GM19467 (cell line): ENCODE data around the gene CDH2.
"Not testable (repeated sequence)": the region's sequence is repeated elsewhere in the genome, so short reads cannot be mapped to it uniquely, and the experiment has no call there.

Experiments
- ATAC-seq: cut with Tn5 transposase; IDR thresholded peaks from one replicate; pipeline ENCODE4 v1.9.1; 2021; ENCODE audit warnings: mild to moderate bottlenecking, moderate library complexity; ENCODE audit not compliant: unreplicated experiment

Gene CDH2

GRCh38 chr18:27931535-27931934, 245.4 kb downstream of the CDH2 start:
- ATAC-seq, result no peak

- ATAC-seq, result no peak
These were observed 254.2 kb downstream of the CDH2 start for GRCh38 chr18:27922780-27923179.

- no peak for ATAC-seq
These were observed 254.8 kb downstream of the CDH2 start for GRCh38 chr18:27921904-27922751.

GRCh38 chr18:27921392-27921791, 255.5 kb downstream of the CDH2 start:
- ATAC-seq, result no peak

GRCh38 chr18:27920836-27921235, 256.1 kb downstream of the CDH2 start:
- ATAC-seq, result no peak

GRCh38 chr18:27906189-27906588, 270.7 kb downstream of the CDH2 start:
- ATAC-seq, result not testable (repeated sequence)

- no peak for ATAC-seq
These were observed 273.0 kb downstream of the CDH2 start for GRCh38 chr18:27903906-27904305.

GRCh38 chr18:27901424-27902226, 275.3 kb downstream of the CDH2 start:
- ATAC-seq, result no peak
